ENCODE measurements around the gene FAM20C.

The FAM20C gene

DNA sequence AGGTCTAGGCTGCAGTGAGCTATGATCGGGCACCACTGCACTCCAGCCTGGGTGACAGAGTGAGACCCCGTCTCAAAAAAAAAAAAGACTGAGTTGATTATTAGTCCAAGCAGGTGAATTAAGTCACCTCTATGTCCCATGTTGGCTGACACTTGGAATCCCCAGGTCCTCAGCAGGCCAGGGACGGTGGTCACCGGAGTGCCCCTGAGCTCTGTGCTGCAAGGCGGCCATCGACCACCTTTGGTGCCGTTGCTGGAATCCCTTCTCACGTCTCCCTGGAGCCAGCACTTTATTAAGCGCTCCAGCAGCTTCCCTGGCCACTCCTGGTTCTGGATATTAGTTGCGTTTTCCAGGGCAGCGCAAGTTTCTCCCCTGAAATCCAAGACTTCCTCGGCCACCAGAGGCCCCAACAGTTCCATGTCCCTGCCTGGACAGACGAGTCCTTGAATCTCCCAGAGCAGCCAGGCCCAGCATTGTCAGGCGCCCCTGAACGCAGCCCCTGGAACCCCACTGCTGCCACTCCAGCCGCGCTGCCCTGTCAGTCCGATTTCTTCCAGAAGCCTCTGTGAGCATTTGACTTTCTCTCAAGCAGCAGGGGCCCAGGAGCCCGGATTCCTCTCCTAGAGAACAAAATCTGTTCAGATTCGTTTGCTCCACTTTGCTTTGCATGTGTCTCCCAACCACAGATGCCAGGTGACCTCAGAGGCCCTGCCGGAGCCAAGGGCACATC lies 59.2 kb downstream of the FAM20C start:
- peaks cover 28 to 59% of the 10 kb centered on the region in 2 donors for H3K36me3 ChIP-seq (ENCODE audit: control insufficient read depth in 1 of 2, insufficient read depth in 2 of 2, low read length in 2 of 2)
- H3K9ac ChIP-seq (ENCODE audit: low read depth in 1 of 2, low read length in 2 of 2): no peak overlapping the region
- peaks cover 0 to 6% of the 10 kb centered on the region in 2 donors for H3K4me1 ChIP-seq (ENCODE audit: control insufficient read depth in 1 of 2, insufficient read depth in 2 of 2, low read length in 2 of 2)
- H3K9me3 ChIP-seq (ENCODE audit: control insufficient read depth in 1 of 2, low read length in 2 of 2): no peaks in the 10 kb centered on the region
- no peaks in the 10 kb centered on the region for H3K27me3 ChIP-seq (ENCODE audit: control insufficient read depth in 1 of 2, insufficient read depth in 2 of 2, low read length in 2 of 2)
- no peak overlapping the region for H3K27ac ChIP-seq (ENCODE audit: low read depth, low read length)
- no peak overlapping the region for H3K4me3 ChIP-seq (ENCODE audit: low read depth in 1 of 2, low read length in 2 of 2)

DNA sequence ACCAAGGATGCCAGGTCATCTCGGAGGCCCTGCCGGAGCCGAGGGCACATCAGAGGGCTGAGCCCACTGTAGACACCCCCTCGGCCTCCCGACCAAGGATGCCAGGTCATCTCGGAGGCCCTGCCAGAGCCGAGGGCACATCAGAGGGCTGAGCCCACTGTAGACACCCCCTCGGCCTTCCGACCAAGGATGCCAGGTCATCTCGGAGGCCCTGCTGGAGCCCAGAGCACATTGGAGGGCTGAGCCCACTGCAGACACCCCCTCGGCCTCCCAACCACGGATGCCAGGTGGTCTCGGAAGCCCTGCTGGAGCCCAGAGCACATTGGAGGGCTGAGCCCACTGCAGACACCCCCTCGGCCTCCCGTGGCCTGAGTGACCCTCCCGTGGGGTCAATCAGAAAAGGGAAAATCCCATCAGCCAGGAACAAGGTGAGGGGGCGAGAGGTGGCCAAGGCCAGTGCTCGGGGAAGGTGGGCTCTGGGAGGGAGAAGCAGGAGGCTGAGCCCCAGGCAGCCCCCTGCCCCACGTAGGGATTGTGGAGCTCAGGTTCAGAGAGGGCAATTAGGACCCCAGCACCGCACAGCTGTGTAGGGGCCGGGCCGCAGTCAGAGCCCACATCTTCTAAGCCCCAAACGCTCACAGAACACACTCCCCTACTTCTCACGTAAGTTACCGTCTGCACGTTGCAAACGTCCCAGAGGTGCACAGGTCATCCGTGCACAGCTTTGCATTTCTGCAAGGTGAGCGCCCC lies 60.0 kb downstream of the FAM20C start:
- H3K36me3 ChIP-seq (ENCODE audit: control insufficient read depth in 1 of 2, insufficient read depth in 2 of 2, low read length in 2 of 2): peaks cover 29 to 64% of the 10 kb centered on the region in 2 donors
- H3K4me3 ChIP-seq (ENCODE audit: low read depth in 1 of 2, low read length in 2 of 2): no peak overlapping the region
- H3K27ac ChIP-seq (ENCODE audit: low read depth, low read length): no peak overlapping the region
- H3K27me3 ChIP-seq (ENCODE audit: control insufficient read depth in 1 of 2, insufficient read depth in 2 of 2, low read length in 2 of 2): no peaks in the 10 kb centered on the region
- no peaks in the 10 kb centered on the region for H3K9me3 ChIP-seq (ENCODE audit: control insufficient read depth in 1 of 2, low read length in 2 of 2)
- peaks cover 0 to 1% of the 10 kb centered on the region in 2 donors for H3K4me1 ChIP-seq (ENCODE audit: control insufficient read depth in 1 of 2, insufficient read depth in 2 of 2, low read length in 2 of 2)
- H3K9ac ChIP-seq (ENCODE audit: low read depth in 1 of 2, low read length in 2 of 2): no peak overlapping the region

DNA sequence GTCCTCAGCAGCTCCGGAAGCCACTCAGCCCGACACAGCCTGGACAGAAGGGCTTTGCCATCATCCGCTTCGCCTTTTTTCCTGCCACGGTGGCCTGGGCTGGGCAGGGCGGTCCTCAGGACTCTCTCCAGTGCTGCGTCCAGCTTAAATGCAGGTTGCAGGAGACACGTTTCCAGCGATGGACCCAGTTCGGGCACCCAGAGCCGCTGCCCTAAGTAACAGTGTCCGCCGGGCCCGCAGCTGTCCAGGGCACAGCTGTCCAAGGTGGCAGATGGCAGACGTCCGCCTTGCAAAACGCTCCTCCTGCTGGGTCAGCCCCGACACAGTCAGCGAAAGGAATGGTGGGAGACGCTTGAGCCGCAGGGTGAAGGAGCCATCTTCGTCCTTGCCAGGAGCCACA lies 60.6 kb downstream of the FAM20C start:
- Histone ChIP-seq H3K36me3 (ENCODE audit: control insufficient read depth in 1 of 2, insufficient read depth in 2 of 2, low read length in 2 of 2) (peaks cover 29 to 69% of the 10 kb centered on the region in 2 donors), H3K9ac (ENCODE audit: low read depth in 1 of 2, low read length in 2 of 2) (no peak overlapping the region), H3K9me3 (ENCODE audit: control insufficient read depth in 1 of 2, low read length in 2 of 2) (no peaks in the 10 kb centered on the region), H3K27ac (ENCODE audit: low read depth, low read length) (no peak overlapping the region), H3K27me3 (ENCODE audit: control insufficient read depth in 1 of 2, insufficient read depth in 2 of 2, low read length in 2 of 2) (no peaks in the 10 kb centered on the region), H3K4me3 (ENCODE audit: low read depth in 1 of 2, low read length in 2 of 2) (no peak overlapping the region), H3K4me1 (ENCODE audit: control insufficient read depth in 1 of 2, insufficient read depth in 2 of 2, low read length in 2 of 2) (no peaks in the 10 kb centered on the region)

DNA sequence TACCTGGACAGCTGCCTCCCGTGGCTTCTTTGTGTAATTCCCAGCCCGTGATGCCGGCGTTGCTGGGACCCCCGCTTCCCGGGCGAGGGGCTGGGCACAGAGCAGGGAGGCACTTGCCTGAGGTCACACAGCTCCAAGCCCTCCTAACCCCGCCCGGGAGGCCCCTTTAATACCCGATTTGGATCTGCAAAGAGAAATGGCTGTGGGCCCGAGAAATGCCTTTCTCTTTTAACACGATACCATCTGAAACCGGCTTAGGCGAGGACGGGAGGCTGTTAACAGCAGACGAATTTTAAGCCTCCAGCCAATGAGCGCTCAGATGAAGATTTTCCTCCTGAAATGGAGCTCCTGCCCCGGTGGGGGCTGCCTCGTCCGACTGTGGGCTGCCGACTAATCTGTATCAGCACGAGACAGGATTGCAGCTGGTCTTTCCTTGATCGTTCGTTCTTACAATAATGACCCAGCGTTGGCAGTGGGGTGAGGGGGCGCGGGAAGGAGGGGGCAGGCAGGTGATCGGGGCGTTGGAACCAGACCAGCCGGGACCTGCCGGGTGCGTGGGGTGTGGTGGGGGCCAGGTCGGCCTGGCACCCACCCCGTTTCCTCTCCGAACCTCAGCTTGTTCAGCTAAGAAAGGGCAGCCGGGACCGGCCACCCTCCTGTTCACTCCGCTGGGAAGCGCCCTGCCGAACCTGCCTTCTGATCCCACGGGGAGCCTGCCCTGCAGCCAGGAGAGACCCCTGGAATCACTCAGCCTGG lies 61.4 kb downstream of the FAM20C start:
- H3K36me3 ChIP-seq (ENCODE audit: control insufficient read depth in 1 of 2, insufficient read depth in 2 of 2, low read length in 2 of 2): peaks cover 29 to 75% of the 10 kb centered on the region in 2 donors
- H3K4me3 ChIP-seq (ENCODE audit: low read depth in 1 of 2, low read length in 2 of 2): no peak overlapping the region
- H3K9me3 ChIP-seq (ENCODE audit: control insufficient read depth in 1 of 2, low read length in 2 of 2): no peaks in the 10 kb centered on the region
- no peak overlapping the region for H3K9ac ChIP-seq (ENCODE audit: low read depth in 1 of 2, low read length in 2 of 2)
- H3K27me3 ChIP-seq (ENCODE audit: control insufficient read depth in 1 of 2, insufficient read depth in 2 of 2, low read length in 2 of 2): no peaks in the 10 kb centered on the region
- H3K27ac ChIP-seq (ENCODE audit: low read depth, low read length): no peak overlapping the region
- H3K4me1 ChIP-seq (ENCODE audit: control insufficient read depth in 1 of 2, insufficient read depth in 2 of 2, low read length in 2 of 2): no peaks in the 10 kb centered on the region

DNA sequence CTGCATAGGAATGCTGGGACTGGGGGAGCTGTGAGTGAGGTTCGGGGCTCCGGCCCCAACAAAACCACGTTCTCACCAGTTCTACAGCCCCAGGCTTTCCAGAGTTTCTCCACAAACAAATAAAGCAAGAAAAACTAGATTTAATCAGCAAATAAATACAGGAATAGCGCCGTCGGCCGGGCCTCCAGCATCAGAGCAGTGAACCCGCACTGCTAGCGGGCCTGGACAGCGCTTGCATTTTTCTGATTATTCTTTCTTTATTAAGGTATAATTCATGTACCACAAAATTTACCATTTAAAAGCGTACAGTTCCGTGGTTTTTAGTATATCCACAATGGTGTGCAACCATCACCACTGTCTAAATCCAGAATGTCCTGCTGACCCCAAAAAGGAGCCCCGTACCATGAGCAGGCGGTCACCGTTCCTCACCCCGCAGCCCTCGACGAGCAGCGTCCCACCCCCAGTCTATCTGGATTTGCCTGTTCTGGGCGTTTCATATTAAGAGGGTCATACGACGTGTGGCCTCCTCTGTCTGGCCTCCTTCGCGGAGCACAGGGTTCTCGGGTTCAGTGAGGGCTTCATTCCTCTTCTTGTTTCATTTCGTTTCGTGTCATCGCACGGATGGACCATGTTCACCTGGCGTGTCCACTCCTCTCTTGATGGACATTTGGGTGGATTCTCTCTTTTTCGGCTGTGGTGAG lies 62.1 kb downstream of the FAM20C start:
- Histone ChIP-seq H3K9me3 (ENCODE audit: control insufficient read depth in 1 of 2, low read length in 2 of 2) (no peaks in the 10 kb centered on the region), H3K27me3 (ENCODE audit: control insufficient read depth in 1 of 2, insufficient read depth in 2 of 2, low read length in 2 of 2) (no peaks in the 10 kb centered on the region), H3K9ac (ENCODE audit: low read depth in 1 of 2, low read length in 2 of 2) (no peak overlapping the region), H3K4me1 (ENCODE audit: control insufficient read depth in 1 of 2, insufficient read depth in 2 of 2, low read length in 2 of 2) (no peaks in the 10 kb centered on the region), H3K36me3 (ENCODE audit: control insufficient read depth in 1 of 2, insufficient read depth in 2 of 2, low read length in 2 of 2) (peaks cover 29 to 76% of the 10 kb centered on the region in 2 donors), H3K27ac (ENCODE audit: low read depth, low read length) (no peak overlapping the region), H3K4me3 (ENCODE audit: low read depth in 1 of 2, low read length in 2 of 2) (no peak overlapping the region)

DNA sequence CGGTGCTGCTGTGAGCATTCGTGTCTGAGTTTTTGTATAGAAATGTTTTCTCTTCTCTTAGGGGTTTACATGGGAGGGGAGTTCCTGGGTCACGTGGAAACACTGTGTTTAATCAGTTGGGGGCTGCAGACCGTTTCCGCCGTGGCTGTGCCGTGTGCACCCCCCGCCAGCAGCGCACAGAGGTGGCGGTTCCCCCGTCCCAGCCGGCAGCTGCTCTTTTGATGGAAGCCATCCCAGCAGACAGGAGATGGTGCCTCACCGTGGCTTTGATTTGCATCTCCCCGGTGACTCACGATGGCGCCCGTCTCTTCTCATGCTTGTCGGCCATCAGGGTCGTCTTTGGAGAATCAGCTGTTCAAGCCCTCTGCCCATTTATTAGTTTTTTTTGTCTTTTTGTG lies 62.7 kb downstream of the FAM20C start:
- Histone ChIP-seq H3K27me3 (ENCODE audit: control insufficient read depth in 1 of 2, insufficient read depth in 2 of 2, low read length in 2 of 2) (no peaks in the 10 kb centered on the region), H3K4me3 (ENCODE audit: low read depth in 1 of 2, low read length in 2 of 2) (no peak overlapping the region), H3K9ac (ENCODE audit: low read depth in 1 of 2, low read length in 2 of 2) (no peak overlapping the region), H3K36me3 (ENCODE audit: control insufficient read depth in 1 of 2, insufficient read depth in 2 of 2, low read length in 2 of 2) (peaks cover 32 to 81% of the 10 kb centered on the region in 2 donors), H3K9me3 (ENCODE audit: control insufficient read depth in 1 of 2, low read length in 2 of 2) (no peaks in the 10 kb centered on the region), H3K4me1 (ENCODE audit: control insufficient read depth in 1 of 2, insufficient read depth in 2 of 2, low read length in 2 of 2) (no peaks in the 10 kb centered on the region), H3K27ac (ENCODE audit: low read depth, low read length) (no peak overlapping the region)

DNA sequence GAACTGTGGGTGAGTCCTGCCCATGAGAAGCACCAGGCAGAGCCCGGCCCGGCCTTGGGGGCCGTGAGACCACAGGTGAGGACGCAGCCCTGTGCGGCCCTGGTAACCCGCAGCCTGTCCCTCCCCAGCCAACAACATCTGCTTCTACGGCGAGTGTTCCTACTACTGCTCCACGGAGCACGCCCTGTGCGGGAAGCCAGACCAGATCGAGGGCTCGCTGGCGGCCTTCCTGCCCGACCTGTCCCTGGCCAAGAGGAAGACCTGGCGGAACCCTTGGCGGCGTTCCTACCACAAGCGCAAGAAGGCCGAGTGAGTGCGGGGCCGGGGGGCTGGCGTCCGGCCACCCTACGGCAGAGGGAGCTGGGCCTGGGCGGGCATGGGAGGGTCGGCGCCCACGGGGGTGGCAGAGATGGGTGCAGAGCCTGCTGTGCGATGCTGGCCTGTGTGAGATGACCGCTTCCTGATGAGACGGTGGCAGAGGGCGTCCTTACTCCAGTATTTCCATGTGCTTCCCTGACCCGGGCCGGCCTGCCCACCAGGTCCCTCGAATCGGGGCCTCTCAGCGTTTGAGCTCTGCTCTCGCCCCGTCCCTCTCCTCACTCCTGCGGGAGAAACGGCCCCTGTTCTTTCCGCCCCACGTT lies 63.5 kb downstream of the FAM20C start:
- Histone ChIP-seq H3K4me1 (ENCODE audit: control insufficient read depth in 1 of 2, insufficient read depth in 2 of 2, low read length in 2 of 2) (no peaks in the 10 kb centered on the region), H3K4me3 (ENCODE audit: low read depth in 1 of 2, low read length in 2 of 2) (no peak overlapping the region), H3K9ac (ENCODE audit: low read depth in 1 of 2, low read length in 2 of 2) (no peak overlapping the region), H3K9me3 (ENCODE audit: control insufficient read depth in 1 of 2, low read length in 2 of 2) (peaks cover 0 to under 1% of the 10 kb centered on the region in 2 donors), H3K36me3 (ENCODE audit: control insufficient read depth in 1 of 2, insufficient read depth in 2 of 2, low read length in 2 of 2) (peaks cover 31 to 83% of the 10 kb centered on the region in 2 donors), H3K27me3 (ENCODE audit: control insufficient read depth in 1 of 2, insufficient read depth in 2 of 2, low read length in 2 of 2) (no peaks in the 10 kb centered on the region), H3K27ac (ENCODE audit: low read depth, low read length) (no peak overlapping the region)

DNA sequence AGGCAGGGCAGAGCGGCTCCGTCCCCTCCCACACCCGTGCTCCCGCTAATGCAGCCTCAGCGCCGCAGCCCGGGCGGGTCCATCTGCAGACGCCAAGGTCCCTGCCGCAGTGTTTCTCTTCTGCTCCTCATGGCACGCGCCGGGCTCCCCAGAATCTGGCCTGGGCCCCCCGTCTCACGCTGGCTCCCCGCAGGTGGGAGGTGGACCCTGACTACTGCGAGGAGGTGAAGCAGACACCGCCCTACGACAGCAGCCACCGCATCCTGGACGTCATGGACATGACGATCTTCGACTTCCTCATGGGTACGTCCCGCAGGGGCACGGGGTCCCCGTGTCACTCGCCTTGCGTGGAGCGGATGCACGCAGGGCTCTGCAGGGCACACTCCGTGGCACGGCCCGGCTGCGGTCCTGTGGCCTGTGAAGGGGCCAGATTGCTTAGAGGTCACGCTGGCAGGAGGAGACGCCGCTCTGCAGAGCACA lies 64.1 kb downstream of the FAM20C start:
- Histone ChIP-seq H3K9ac (ENCODE audit: low read depth in 1 of 2, low read length in 2 of 2) (no peak overlapping the region), H3K4me3 (ENCODE audit: low read depth in 1 of 2, low read length in 2 of 2) (no peak overlapping the region), H3K9me3 (ENCODE audit: control insufficient read depth in 1 of 2, low read length in 2 of 2) (peaks cover 0 to 6% of the 10 kb centered on the region in 2 donors), H3K4me1 (ENCODE audit: control insufficient read depth in 1 of 2, insufficient read depth in 2 of 2, low read length in 2 of 2) (no peaks in the 10 kb centered on the region), H3K27me3 (ENCODE audit: control insufficient read depth in 1 of 2, insufficient read depth in 2 of 2, low read length in 2 of 2) (no peaks in the 10 kb centered on the region), H3K27ac (ENCODE audit: low read depth, low read length) (no peak overlapping the region), H3K36me3 (ENCODE audit: control insufficient read depth in 1 of 2, insufficient read depth in 2 of 2, low read length in 2 of 2) (peaks cover 29 to 85% of the 10 kb centered on the region in 2 donors)

DNA sequence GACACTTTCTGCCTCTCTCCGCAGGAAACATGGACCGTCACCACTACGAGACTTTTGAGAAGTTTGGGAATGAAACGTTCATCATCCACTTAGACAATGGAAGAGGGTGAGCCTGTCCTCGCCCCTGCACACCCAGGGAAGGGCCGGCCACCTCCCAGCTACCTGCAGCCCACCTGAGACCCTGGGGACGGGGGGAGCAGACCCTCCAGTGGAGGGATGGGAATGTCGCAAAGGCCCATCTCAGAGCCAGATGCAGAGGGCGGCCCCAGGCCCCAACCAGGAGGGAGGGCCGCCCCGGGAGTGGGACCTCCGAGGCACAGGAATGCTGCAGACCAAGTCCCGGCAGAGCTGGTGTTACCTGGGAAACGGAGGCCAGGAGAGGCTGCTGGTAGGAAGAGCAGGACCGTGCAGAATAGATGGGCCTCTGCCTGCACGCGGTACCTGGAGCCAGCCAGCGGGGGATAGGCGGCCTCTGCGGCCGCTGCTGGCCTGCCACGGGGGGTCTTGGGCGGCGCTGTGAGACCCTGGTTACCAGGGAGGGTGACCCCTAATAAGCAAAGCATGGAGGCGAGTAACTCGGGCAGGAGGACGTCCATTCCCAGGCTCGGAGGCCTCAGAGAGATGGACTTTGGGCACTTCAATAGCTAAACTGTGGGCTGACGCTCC lies 64.7 kb downstream of the FAM20C start:
- Histone ChIP-seq H3K9ac (ENCODE audit: low read depth in 1 of 2, low read length in 2 of 2) (no peak overlapping the region), H3K4me3 (ENCODE audit: low read depth in 1 of 2, low read length in 2 of 2) (no peak overlapping the region), H3K27me3 (ENCODE audit: control insufficient read depth in 1 of 2, insufficient read depth in 2 of 2, low read length in 2 of 2) (no peaks in the 10 kb centered on the region), H3K4me1 (ENCODE audit: control insufficient read depth in 1 of 2, insufficient read depth in 2 of 2, low read length in 2 of 2) (no peaks in the 10 kb centered on the region), H3K27ac (ENCODE audit: low read depth, low read length) (no peak overlapping the region), H3K9me3 (ENCODE audit: control insufficient read depth in 1 of 2, low read length in 2 of 2) (peaks cover 5 to 9% of the 10 kb centered on the region in 2 donors), H3K36me3 (ENCODE audit: control insufficient read depth in 1 of 2, insufficient read depth in 2 of 2, low read length in 2 of 2) (peaks cover 23 to 81% of the 10 kb centered on the region in 2 donors)
